Neural cell (in vitro differentiated cells): ENCODE measurements around the gene AFF2. TPM values are rescaled to one million over a fixed set of nuclear protein-coding genes. Genes with fewer than 3 reads are reported as not detected.

ENCODE experiments used
- H2AFZ ChIP-seq: fragments of 200-600, 300-800 bp; sonication (generic), shearing (Covaris generic); 2 replicates; pipeline ENCODE4 v1.6.0; 2014; ENCODE audit warnings: low read depth, mild to moderate bottlenecking, antibody characterized with exemption, low read length, moderate library complexity
- H3F3A ChIP-seq: fragments of 200-600 bp; shearing (Covaris generic); 2 replicates; pipeline ENCODE4 v1.6.1; 2016; ENCODE audit warnings: mild to moderate bottlenecking, moderate library complexity, mixed read lengths, antibody characterized with exemption, low read length; ENCODE audit not compliant: insufficient read depth, poor library complexity, severe bottlenecking
- H3K27ac ChIP-seq: fragments of 200-600, 300-800 bp; sonication (generic), shearing (Covaris generic); 2 replicates; pipeline ENCODE4 v1.5.1; 2014; ENCODE audit warnings: mild to moderate bottlenecking, low read length, moderate library complexity
- H3K27me3 ChIP-seq: fragments of 300-800, 200-600 bp; sonication (generic), shearing (Covaris generic); 2 replicates; pipeline ENCODE4 v1.6.0; 2014; ENCODE audit warnings: mild to moderate bottlenecking, low read depth, low read length, moderate library complexity; ENCODE audit not compliant: insufficient read depth
- H3K36me3 ChIP-seq: fragments of 300-800, 200-600 bp; sonication (generic), shearing (Covaris generic); 2 replicates; pipeline ENCODE4 v1.5.1; 2014; ENCODE audit warnings: mild to moderate bottlenecking, antibody characterized with exemption, low read length, moderate library complexity; ENCODE audit not compliant: insufficient read depth
- H3K4me2 ChIP-seq: fragments of 300-800, 200-600 bp; sonication (generic), shearing (Covaris generic); 2 replicates; pipeline ENCODE4 v1.6.0; 2014; ENCODE audit warnings: mild to moderate bottlenecking, low read length
- H3K4me3 ChIP-seq: fragments of 300-800, 200-600 bp; sonication (generic), shearing (Covaris generic); 2 replicates; pipeline ENCODE4 v1.5.1; 2014; ENCODE audit warnings: mild to moderate bottlenecking, low read length, moderate library complexity
- H3K79me2 ChIP-seq: fragments of 200-600 bp; shearing (Covaris generic); replicated peaks from 2 replicates; pipeline ENCODE4 v1.6.0; 2014; ENCODE audit warnings: mild to moderate bottlenecking, low read length, moderate library complexity; ENCODE audit not compliant: insufficient read depth
- H3K9ac ChIP-seq: fragments of 300-800, 200-600 bp; sonication (generic), shearing (Covaris generic); 2 replicates; pipeline ENCODE4 v1.6.1; 2016; ENCODE audit warnings: mild to moderate bottlenecking, low read length, mixed read lengths
- H3K9me2 ChIP-seq: fragments of 200-600 bp; shearing (Covaris generic); 2 replicates; pipeline ENCODE4 v1.6.1; 2016; ENCODE audit warnings: mild to moderate bottlenecking, low read length, mixed read lengths; ENCODE audit not compliant: insufficient read depth
- H3K9me3 ChIP-seq: fragments of 200-600, 300-800 bp; sonication (generic), shearing (Covaris generic); 2 replicates; pipeline ENCODE4 v1.6.1; 2016; ENCODE audit warnings: mild to moderate bottlenecking, mixed run types, low read length, moderate library complexity, mixed read lengths
- H4K20me1 ChIP-seq: fragments of 200-600 bp; shearing (Covaris generic); 2 replicates; pipeline ENCODE4 v1.6.1; 2016; ENCODE audit warnings: mild to moderate bottlenecking, mixed run types; ENCODE audit not compliant: insufficient read depth
- EP300 ChIP-seq: fragments of 450-650 bp; conservative IDR thresholded peaks from 2 replicates; pipeline ENCODE4 v1.6.1; 2014; ENCODE audit warnings: antibody characterized with exemption, mild to moderate bottlenecking, moderate library complexity; ENCODE audit not compliant: poor library complexity, severe bottlenecking
- EZH2 ChIP-seq: fragments of 200-600, 300-800 bp; shearing (Covaris generic), sonication (generic); IDR thresholded peaks from 2 replicates; pipeline ENCODE4 v1.6.1; 2014; ENCODE audit warnings: antibody characterized with exemption, low read length, borderline replicate concordance, mild to moderate bottlenecking; ENCODE audit not compliant: insufficient read depth, poor library complexity, severe bottlenecking
- MXI1 ChIP-seq: fragments of 450-650 bp; conservative IDR thresholded peaks from 2 replicates; pipeline ENCODE4 v1.6.1; 2014; ENCODE audit warnings: antibody characterized with exemption, mild to moderate bottlenecking; ENCODE audit not compliant: poor library complexity, severe bottlenecking
- POLR2AphosphoS5 ChIP-seq: IDR thresholded peaks from 2 replicates; pipeline ENCODE4 v1.6.1; 2012
- RAD21 ChIP-seq: fragments of 450-650 bp; conservative IDR thresholded peaks from 2 replicates; pipeline ENCODE4 v1.6.1; 2014; ENCODE audit warnings: antibody characterized with exemption, mild to moderate bottlenecking, moderate library complexity
- SMC3 ChIP-seq: fragments of 450-650 bp; conservative IDR thresholded peaks from 2 replicates; pipeline ENCODE4 v1.6.1; 2014; ENCODE audit warnings: antibody characterized with exemption, mild to moderate bottlenecking, moderate library complexity; ENCODE audit not compliant: poor library complexity
- TAF1 ChIP-seq: IDR thresholded peaks from 2 replicates; pipeline ENCODE4 v1.6.1; 2012; ENCODE audit warnings: low read depth
- polyA plus RNA-seq: library from polyadenylated mRNA; depleted of rRNA; stranded (reverse); fragments of >200 nt; gene quantifications from 2 replicates; pipeline ENCODE4 v1.2.3, GENCODE V29; 2014
- TF ChIP-seq, protein P1 (sequence below): fragments of 450-650 bp; IDR thresholded peaks from 2 replicates; pipeline ENCODE4 v1.5.1; 2014; ENCODE audit warnings: antibody characterized with exemption, mild to moderate bottlenecking, moderate library complexity; ENCODE audit not compliant: poor library complexity, severe bottlenecking
- TF ChIP-seq, protein P2 (sequence below): IDR thresholded peaks from 2 replicates; pipeline ENCODE4 v1.6.1; 2012; ENCODE audit warnings: borderline replicate concordance

AFF2 gene
- polyA plus RNA-seq, 1 donor from 2014 or later = 10.5 TPM

GRCh38 chrX:148698221-148698620 lies 197.8 kb downstream of the AFF2 start:
- no peak for TF ChIP-seq EP300
- no peak for TF ChIP-seq EZH2
- TF ChIP-seq SMC3 = no peak
- TF ChIP-seq, protein P1, sequence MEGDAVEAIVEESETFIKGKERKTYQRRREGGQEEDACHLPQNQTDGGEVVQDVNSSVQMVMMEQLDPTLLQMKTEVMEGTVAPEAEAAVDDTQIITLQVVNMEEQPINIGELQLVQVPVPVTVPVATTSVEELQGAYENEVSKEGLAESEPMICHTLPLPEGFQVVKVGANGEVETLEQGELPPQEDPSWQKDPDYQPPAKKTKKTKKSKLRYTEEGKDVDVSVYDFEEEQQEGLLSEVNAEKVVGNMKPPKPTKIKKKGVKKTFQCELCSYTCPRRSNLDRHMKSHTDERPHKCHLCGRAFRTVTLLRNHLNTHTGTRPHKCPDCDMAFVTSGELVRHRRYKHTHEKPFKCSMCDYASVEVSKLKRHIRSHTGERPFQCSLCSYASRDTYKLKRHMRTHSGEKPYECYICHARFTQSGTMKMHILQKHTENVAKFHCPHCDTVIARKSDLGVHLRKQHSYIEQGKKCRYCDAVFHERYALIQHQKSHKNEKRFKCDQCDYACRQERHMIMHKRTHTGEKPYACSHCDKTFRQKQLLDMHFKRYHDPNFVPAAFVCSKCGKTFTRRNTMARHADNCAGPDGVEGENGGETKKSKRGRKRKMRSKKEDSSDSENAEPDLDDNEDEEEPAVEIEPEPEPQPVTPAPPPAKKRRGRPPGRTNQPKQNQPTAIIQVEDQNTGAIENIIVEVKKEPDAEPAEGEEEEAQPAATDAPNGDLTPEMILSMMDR = no peak
- TF ChIP-seq, protein P2, sequence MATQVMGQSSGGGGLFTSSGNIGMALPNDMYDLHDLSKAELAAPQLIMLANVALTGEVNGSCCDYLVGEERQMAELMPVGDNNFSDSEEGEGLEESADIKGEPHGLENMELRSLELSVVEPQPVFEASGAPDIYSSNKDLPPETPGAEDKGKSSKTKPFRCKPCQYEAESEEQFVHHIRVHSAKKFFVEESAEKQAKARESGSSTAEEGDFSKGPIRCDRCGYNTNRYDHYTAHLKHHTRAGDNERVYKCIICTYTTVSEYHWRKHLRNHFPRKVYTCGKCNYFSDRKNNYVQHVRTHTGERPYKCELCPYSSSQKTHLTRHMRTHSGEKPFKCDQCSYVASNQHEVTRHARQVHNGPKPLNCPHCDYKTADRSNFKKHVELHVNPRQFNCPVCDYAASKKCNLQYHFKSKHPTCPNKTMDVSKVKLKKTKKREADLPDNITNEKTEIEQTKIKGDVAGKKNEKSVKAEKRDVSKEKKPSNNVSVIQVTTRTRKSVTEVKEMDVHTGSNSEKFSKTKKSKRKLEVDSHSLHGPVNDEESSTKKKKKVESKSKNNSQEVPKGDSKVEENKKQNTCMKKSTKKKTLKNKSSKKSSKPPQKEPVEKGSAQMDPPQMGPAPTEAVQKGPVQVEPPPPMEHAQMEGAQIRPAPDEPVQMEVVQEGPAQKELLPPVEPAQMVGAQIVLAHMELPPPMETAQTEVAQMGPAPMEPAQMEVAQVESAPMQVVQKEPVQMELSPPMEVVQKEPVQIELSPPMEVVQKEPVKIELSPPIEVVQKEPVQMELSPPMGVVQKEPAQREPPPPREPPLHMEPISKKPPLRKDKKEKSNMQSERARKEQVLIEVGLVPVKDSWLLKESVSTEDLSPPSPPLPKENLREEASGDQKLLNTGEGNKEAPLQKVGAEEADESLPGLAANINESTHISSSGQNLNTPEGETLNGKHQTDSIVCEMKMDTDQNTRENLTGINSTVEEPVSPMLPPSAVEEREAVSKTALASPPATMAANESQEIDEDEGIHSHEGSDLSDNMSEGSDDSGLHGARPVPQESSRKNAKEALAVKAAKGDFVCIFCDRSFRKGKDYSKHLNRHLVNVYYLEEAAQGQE = no peak
- no peak for TF ChIP-seq TAF1
- no peak for TF ChIP-seq MXI1
- no peak for TF ChIP-seq RAD21
- no peak for TF ChIP-seq POLR2AphosphoS5
- Histone ChIP-seq H4K20me1 (no peaks in the 10 kb centered on the region), H3K27ac (no peak overlapping the region), H3K9me2 (no peaks in the 10 kb centered on the region), H3K9me3 (no peaks in the 10 kb centered on the region), H3K27me3 (no peaks in the 10 kb centered on the region), H3K4me2 (no peak overlapping the region), H3K4me3 (no peak overlapping the region), H3K36me3 (no peaks in the 10 kb centered on the region), H3K9ac (no peak overlapping the region), H3F3A (no peaks in the 10 kb centered on the region), H2AFZ (no peak overlapping the region), H3K79me2 (no peaks in the 10 kb centered on the region)

DNA sequence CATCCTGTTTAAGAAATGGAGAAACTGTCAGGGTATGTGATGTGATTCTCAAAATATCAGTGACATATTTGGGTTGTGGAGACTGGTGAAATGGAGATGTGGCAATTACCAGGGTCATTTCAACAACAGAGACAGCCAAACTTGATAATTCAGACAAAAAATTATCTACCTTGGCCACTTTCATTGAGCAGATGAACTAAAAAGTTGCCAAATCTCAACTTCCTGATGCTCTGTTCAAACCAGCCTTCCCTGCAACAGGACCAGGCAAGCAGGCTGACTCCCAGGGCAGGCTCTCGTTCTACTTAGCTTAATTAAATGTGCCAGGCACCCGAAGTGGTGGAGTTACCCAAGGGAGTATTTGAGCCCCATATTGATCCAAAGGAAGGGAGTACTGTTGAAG lies 199.6 kb downstream of the AFF2 start:
- Histone ChIP-seq H3F3A (no peaks in the 10 kb centered on the region), H3K27me3 (no peaks in the 10 kb centered on the region), H3K79me2 (no peaks in the 10 kb centered on the region), H3K9me2 (no peaks in the 10 kb centered on the region), H3K9ac (no peak overlapping the region), H2AFZ (no peak overlapping the region), H3K36me3 (no peaks in the 10 kb centered on the region), H3K4me2 (no peak overlapping the region), H3K4me3 (no peak overlapping the region), H3K27ac (no peak overlapping the region), H4K20me1 (no peaks in the 10 kb centered on the region), H3K9me3 (no peaks in the 10 kb centered on the region)
- TF ChIP-seq RAD21 = no peak
- no peak for TF ChIP-seq MXI1
- TF ChIP-seq, protein P1 = no peak
- TF ChIP-seq SMC3 = no peak
- TF ChIP-seq EZH2 = no peak
- no peak for TF ChIP-seq TAF1
- TF ChIP-seq EP300 = no peak
- TF ChIP-seq POLR2AphosphoS5 = no peak
